Measurements from ENCODE around the gene JAG2.

- TF ChIP-seq POLR2AphosphoS5 (IDR thresholded peaks at IDR 0.05; ENCODE audit: low read depth), result no peak
- no peak for TF ChIP-seq CTCF (IDR thresholded peaks at IDR 0.05; ENCODE audit: insufficient read depth, low read length)
- TF ChIP-seq GABPA (IDR thresholded peaks at IDR 0.05; ENCODE audit: low read depth), result no peak
- no peak for TF ChIP-seq REST (IDR thresholded peaks at IDR 0.05; ENCODE audit: insufficient replicate concordance, low read depth)
- TF ChIP-seq SPI1 (IDR thresholded peaks at IDR 0.05; ENCODE audit: borderline replicate concordance, low read depth), result no peak
These were observed 23.0 kb downstream of the JAG2 start for GRCh38 chr14:105145381-105146180.

All from HL-60 (cell line).